SU-DHL-6 (cell line): ENCODE results near the gene MXI1.

Experiments
- H2AFZ ChIP-seq: fragments of 200-600 bp; sonication (generic); 2 replicates; pipeline ENCODE4 v1.6.1; 2014; ENCODE audit warnings: low read depth, mild to moderate bottlenecking, moderate library complexity, mixed read lengths, antibody characterized with exemption, low read length; ENCODE audit not compliant: severe bottlenecking
- H3F3A ChIP-seq: fragments of 200-600 bp; shearing (Covaris generic); 2 replicates; pipeline ENCODE4 v1.6.0; 2016; ENCODE audit warnings: antibody characterized with exemption, mild to moderate bottlenecking; ENCODE audit not compliant: insufficient read depth
- H3K27ac ChIP-seq: fragments of 200-600 bp; sonication (generic); 2 replicates; pipeline ENCODE4 v1.5.1; 2016; ENCODE audit warnings: low read depth, mild to moderate bottlenecking, low read length, moderate library complexity, mixed read lengths
- H3K27me3 ChIP-seq: fragments of 200-600 bp; sonication (generic), shearing (Covaris generic); 2 replicates; pipeline ENCODE4 v1.6.0; 2014; ENCODE audit warnings: mild to moderate bottlenecking, low read length
- H3K36me3 ChIP-seq: fragments of 200-600 bp; sonication (generic); 2 replicates; pipeline ENCODE4 v1.6.1; 2014; ENCODE audit warnings: mild to moderate bottlenecking, low read length, mixed read lengths
- H3K4me2 ChIP-seq: fragments of 300-600, 200-600 bp; shearing (Covaris generic), sonication (generic); 2 replicates; pipeline ENCODE4 v1.6.0; 2014; ENCODE audit warnings: low read length, low read depth, mild to moderate bottlenecking; ENCODE audit not compliant: poor library complexity, severe bottlenecking
- H3K4me3 ChIP-seq: fragments of 200-600 bp; sonication (generic); 2 replicates; pipeline ENCODE4 v1.5.1; 2014; ENCODE audit warnings: antibody characterized with exemption, low read length, mild to moderate bottlenecking, mixed read lengths; ENCODE audit not compliant: insufficient read depth, poor library complexity, severe bottlenecking
- H3K79me2 ChIP-seq: fragments of 200-600 bp; sonication (generic); 2 replicates; pipeline ENCODE4 v1.6.1; 2014; ENCODE audit warnings: mild to moderate bottlenecking, low read length, moderate library complexity; ENCODE audit not compliant: insufficient read depth
- H3K9ac ChIP-seq: fragments of 200-600 bp; sonication (generic); 2 replicates; pipeline ENCODE4 v1.7.0; 2014; ENCODE audit warnings: mild to moderate bottlenecking, low read length
- H3K9me2 ChIP-seq: fragments of 200-600 bp; sonication (generic); replicated peaks from 2 replicates; pipeline ENCODE4 v1.6.1; 2014; ENCODE audit warnings: low read length; ENCODE audit not compliant: insufficient read depth
- H3K9me3 ChIP-seq: fragments of 200-600 bp; sonication (generic); 2 replicates; pipeline ENCODE4 v1.6.1; 2014; ENCODE audit warnings: low read length, mixed read lengths; ENCODE audit not compliant: insufficient read depth
- H4K20me1 ChIP-seq: fragments of 200-600 bp; sonication (generic); 2 replicates; pipeline ENCODE4 v1.6.1; 2014; ENCODE audit warnings: low read depth, mild to moderate bottlenecking, antibody characterized with exemption, low read length, moderate library complexity, mixed read lengths
- CTCF ChIP-seq: fragments of 200-600 bp; sonication (generic); IDR thresholded peaks from one replicate; pipeline ENCODE4 v1.5.1; 2017; ENCODE audit warnings: antibody characterized with exemption, mild to moderate bottlenecking, low read length, moderate library complexity; ENCODE audit not compliant: insufficient read depth, poor library complexity, severe bottlenecking
- EZH2phosphoT487 ChIP-seq: fragments of 200-600 bp; sonication (generic), shearing (Covaris generic); conservative IDR thresholded peaks from 2 replicates; pipeline ENCODE4 v1.6.1; 2018; ENCODE audit warnings: mild to moderate bottlenecking, antibody characterized with exemption, low read length, moderate library complexity, mixed read lengths

Gene MXI1

DNA sequence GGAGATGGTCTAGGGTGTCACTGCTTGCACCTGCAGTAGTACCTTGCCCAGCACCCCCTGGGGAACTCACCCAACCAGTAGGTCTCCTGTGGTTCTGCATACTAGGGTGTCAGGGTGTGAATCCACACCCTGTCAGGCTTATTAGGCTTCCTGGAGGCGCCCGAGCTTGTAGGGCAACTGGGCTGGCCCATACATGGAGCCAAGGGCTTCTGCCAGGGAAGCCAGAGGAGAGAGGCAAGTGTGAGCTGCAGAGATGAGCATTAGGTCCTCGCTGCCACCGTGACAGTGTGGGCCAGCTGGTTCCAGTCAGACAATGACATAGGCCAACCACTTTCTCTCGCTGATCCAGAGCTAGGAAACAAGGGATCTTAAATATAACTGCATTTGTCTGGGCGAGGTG is 11.2 kb downstream of the MXI1 start:
- Histone ChIP-seq H2AFZ (no peak overlapping the region), H3K4me3 (no peak overlapping the region), H3F3A (no peaks in the 10 kb centered on the region), H3K27me3 (no peaks in the 10 kb centered on the region), H3K9me3 (no peaks in the 10 kb centered on the region), H3K4me2 (no peak overlapping the region), H3K27ac (no peak overlapping the region), H4K20me1 (no peaks in the 10 kb centered on the region), H3K36me3 (no peaks in the 10 kb centered on the region), H3K79me2 (no peaks in the 10 kb centered on the region), H3K9ac (no peak overlapping the region), H3K9me2 (no peaks in the 10 kb centered on the region)
- no peak for TF ChIP-seq EZH2phosphoT487
- TF ChIP-seq CTCF: no peak

GRCh38 chr10:110219884-110220283 is 12.5 kb downstream of the MXI1 start:
- no peak for TF ChIP-seq CTCF
- TF ChIP-seq EZH2phosphoT487: no peak
- no peaks in the 10 kb centered on the region for H3F3A ChIP-seq

GRCh38 chr10:110220398-110220797 is 13.0 kb downstream of the MXI1 start:
- Histone ChIP-seq H3K9ac (no peak overlapping the region), H3K4me3 (no peak overlapping the region), H3F3A (no peaks in the 10 kb centered on the region), H3K9me3 (no peaks in the 10 kb centered on the region), H3K27ac (no peak overlapping the region), H3K9me2 (no peaks in the 10 kb centered on the region), H3K79me2 (no peaks in the 10 kb centered on the region), H3K4me2 (no peak overlapping the region), H3K36me3 (no peaks in the 10 kb centered on the region), H2AFZ (no peak overlapping the region), H4K20me1 (no peaks in the 10 kb centered on the region), H3K27me3 (no peaks in the 10 kb centered on the region)
- TF ChIP-seq CTCF (no peak), EZH2phosphoT487 (no peak)

More at GRCh38 chr10:110219884-110220283, 12.5 kb downstream of the MXI1 start:
- Histone ChIP-seq H3K27ac (no peak overlapping the region), H3K4me2 (no peak overlapping the region), H3K9ac (no peak overlapping the region), H3K9me3 (no peaks in the 10 kb centered on the region), H3K9me2 (no peaks in the 10 kb centered on the region), H3K4me3 (no peak overlapping the region), H3K27me3 (no peaks in the 10 kb centered on the region), H3K79me2 (no peaks in the 10 kb centered on the region), H2AFZ (no peak overlapping the region), H3K36me3 (no peaks in the 10 kb centered on the region), H4K20me1 (no peaks in the 10 kb centered on the region)
